PFSK-1 (cell line): ENCODE results near the gene S100A5.

Source experiments
- FOXP2 ChIP-seq: optimal IDR thresholded peaks from 2 replicates; pipeline ENCODE3; 2011; ENCODE audit warnings: borderline replicate concordance, control low read depth, inconsistent platforms; ENCODE audit not compliant: insufficient read depth; ENCODE audit errors: extremely low read length, extremely low read depth
- POLR2AphosphoS5 ChIP-seq: IDR thresholded peaks from 2 replicates; pipeline ENCODE4 v1.6.1; 2012; ENCODE audit warnings: low read depth, mild to moderate bottlenecking, control low read depth, low read length, moderate library complexity
- REST ChIP-seq, 2 experiments: IDR thresholded peaks; 2 replicates each; pipeline versions ENCODE4 v1.6.1 to v1.8.0; 2011 to 2012; ENCODE audit warnings: low read depth in 2 of 2, low read length in 2 of 2, control low read depth in 1 of 2, inconsistent platforms in 1 of 2, mild to moderate bottlenecking in 1 of 2, moderate library complexity in 1 of 2; ENCODE audit not compliant: insufficient read depth in 1 of 2
- SIN3A ChIP-seq: IDR thresholded peaks from 2 replicates; pipeline ENCODE4 v1.6.1; 2012; ENCODE audit warnings: mild to moderate bottlenecking, low read length, moderate library complexity, borderline replicate concordance; ENCODE audit not compliant: insufficient read depth
- TAF1 ChIP-seq: IDR thresholded peaks from 2 replicates; pipeline ENCODE4 v1.6.1; 2012; ENCODE audit warnings: low read length, control low read depth, borderline replicate concordance; ENCODE audit not compliant: insufficient read depth

The S100A5 gene

DNA sequence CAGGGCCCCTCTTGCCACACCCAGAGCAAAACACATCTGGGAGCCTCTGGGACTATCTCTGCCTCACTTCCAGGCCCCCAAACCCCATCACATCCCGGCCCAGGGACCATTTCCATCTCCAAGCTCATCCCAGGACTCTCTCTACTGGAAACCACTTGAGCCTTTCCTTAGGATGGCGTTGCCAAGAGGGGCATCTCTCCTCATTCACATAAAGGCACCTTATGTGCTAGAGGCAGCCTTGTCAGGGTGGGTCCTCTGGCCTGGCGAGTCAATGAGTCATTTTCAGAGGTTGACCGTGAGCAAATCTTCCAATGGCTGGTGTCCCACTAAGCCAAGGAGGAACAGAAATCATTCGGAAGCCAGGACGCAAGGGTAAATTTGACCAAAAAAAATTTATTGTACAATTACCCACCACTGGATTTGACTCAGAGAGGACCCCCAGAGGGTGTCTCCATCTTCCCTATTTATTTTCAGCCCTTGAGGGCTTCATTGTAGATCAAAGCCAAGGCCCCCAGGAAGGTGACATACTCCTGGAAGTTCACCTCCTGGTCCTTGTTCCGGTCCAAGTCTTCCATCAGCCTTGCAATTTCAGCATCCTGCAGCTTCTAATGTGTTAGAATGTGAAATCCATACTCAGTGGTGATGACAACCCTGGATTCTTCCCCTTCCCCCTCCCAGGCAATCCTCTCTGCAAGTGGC, 6.4 kb downstream of the S100A5 start:
- no peak for TF ChIP-seq TAF1
- TF ChIP-seq REST (IDR thresholded peaks at IDR 0.05; ENCODE audit: insufficient read depth in 1 of 2, low read depth in 2 of 2, low read length in 2 of 2) = no peak
- no peak for TF ChIP-seq POLR2AphosphoS5
- no peak for TF ChIP-seq SIN3A
- TF ChIP-seq FOXP2 = no peak

DNA sequence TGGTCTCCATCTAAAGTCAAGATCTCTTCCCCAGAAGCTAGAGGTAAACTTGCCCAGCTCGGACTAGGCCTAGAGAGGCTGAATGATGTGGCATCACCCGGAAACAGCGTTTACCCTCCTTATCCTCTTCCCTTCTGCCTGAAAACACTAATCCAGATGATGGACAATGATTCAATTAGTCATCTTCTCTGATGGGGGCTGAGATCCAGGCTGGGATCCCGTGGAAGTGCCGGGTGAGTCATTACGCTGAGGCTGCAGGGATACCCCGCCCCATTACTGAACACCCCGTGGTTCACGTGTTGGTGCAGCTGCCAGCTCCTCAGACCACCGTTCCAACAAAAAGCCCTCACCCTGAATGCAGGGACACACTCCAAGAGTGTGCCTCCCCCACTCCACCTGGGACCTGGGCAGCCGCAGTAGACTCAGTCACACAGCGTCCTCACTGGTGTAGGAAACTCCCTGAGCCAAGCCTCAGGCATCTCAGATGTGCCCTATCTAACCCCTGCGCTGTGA, 7.0 kb downstream of the S100A5 start:
- TF ChIP-seq REST (IDR thresholded peaks at IDR 0.05; ENCODE audit: insufficient read depth in 1 of 2, low read depth in 2 of 2, low read length in 2 of 2) = 0 out of 4 replicates have a peak, but pooled peaks of 1 of the 2 experiments have one; percentile 15
- no peak for TF ChIP-seq FOXP2
- TF ChIP-seq TAF1 = no peak
- TF ChIP-seq POLR2AphosphoS5 = no peak
- 0 out of 2 replicates have a peak, but pooled peaks have one; percentile 52 for TF ChIP-seq SIN3A

- TF ChIP-seq TAF1 = no peak
- no peak for TF ChIP-seq POLR2AphosphoS5
- TF ChIP-seq REST (IDR thresholded peaks at IDR 0.05; ENCODE audit: insufficient read depth in 1 of 2, low read depth in 2 of 2, low read length in 2 of 2) = no peak
These were observed 7.8 kb downstream of the S100A5 start for GRCh38 chr1:153532769-153533599.

DNA sequence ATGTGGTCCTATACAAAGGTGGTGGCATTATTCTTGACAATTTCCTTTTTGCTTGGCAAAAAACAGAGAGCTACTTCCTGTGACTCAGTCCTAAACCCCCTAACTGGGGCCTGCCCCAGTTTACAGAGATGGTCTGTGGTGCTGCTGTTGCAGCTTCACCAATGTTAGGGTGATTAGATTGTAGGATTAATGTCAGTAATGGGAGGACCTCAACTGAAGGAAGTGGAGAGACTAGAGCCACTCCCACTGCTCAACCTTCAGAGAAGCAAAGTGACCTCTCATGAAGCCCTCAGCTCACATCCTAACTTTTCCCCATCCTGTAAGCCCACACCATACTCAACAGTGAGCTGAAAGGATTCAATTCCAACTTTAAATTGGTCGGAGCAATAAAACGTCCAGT, 8.6 kb downstream of the S100A5 start:
- TF ChIP-seq SIN3A = no peak

DNA sequence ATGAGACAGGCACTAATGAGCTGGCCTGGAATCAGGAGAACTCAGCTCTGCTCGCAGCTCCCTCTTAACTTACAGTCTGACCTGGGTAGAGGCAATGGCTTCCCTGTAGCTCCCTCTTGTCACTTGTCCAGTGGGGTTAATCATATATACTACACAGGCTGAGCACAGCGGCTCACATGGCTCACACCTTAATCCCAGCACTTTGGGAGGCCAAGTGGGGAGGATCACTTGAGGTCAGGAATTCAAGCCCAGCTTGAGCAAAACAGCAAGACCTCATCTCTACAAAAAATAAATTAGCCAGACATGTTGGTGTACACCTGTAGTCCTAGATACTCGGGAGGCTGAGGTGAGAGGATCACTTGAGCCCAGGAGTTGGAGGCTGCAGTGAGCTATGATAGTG, 9.1 kb downstream of the S100A5 start:
- TF ChIP-seq SIN3A (no peak), POLR2AphosphoS5 (no peak), FOXP2 (no peak), TAF1 (no peak), REST (IDR thresholded peaks at IDR 0.05; ENCODE audit: insufficient read depth in 1 of 2, low read depth in 2 of 2, low read length in 2 of 2) (no peak)
